CD8-positive, alpha-beta memory T cell (primary cell): ENCODE data around the gene ATOSA. TPM values are rescaled to one million over a fixed set of nuclear protein-coding genes. Genes with fewer than 3 reads are reported as not detected.

ENCODE experiments used
- CTCF ChIA-PET: fragments of 350-600 bp; sonication (Branson Sonifier 250); formaldehyde crosslinking; loops from one replicate; lab custom pipeline; 2021; ENCODE audit warnings: antibody characterized with exemption; lab: Charles Lee
- POLR2A ChIA-PET: fragments of 350-600 bp; sonication (Branson Sonifier 250); formaldehyde crosslinking; loops from one replicate; lab custom pipeline; 2021; ENCODE audit warnings: antibody characterized with exemption; lab: Charles Lee
- DNase-seq, 5 donors: peaks; one replicate each; pipeline versions ENCODE4 v3.0.0 to v3.0.0-alpha.2; 2020 to 2022; ENCODE audit warnings: mixed read lengths in 1 of 5
- H3K27ac ChIP-seq: one replicate; pipeline ENCODE4 v1.7.0; 2013; ENCODE audit warnings: low read depth, mild to moderate bottlenecking, low read length, moderate library complexity
- H3K27me3 ChIP-seq: 2 replicates; pipeline ENCODE4 v1.7.0; 2013; ENCODE audit warnings: low read length, mild to moderate bottlenecking; ENCODE audit not compliant: insufficient read depth, poor library complexity, severe bottlenecking
- H3K36me3 ChIP-seq: 2 replicates; pipeline ENCODE4 v1.7.0; 2013; ENCODE audit warnings: mild to moderate bottlenecking, low read length, moderate library complexity; ENCODE audit not compliant: insufficient read depth
- H3K4me1 ChIP-seq: 2 replicates; pipeline ENCODE4 v1.7.0; 2013; ENCODE audit warnings: mild to moderate bottlenecking, low read length, moderate library complexity; ENCODE audit not compliant: insufficient read depth
- H3K4me3 ChIP-seq: 2 replicates; pipeline ENCODE4 v1.7.0; 2013; ENCODE audit warnings: mild to moderate bottlenecking, low read length
- H3K9me3 ChIP-seq: 2 replicates; pipeline ENCODE4 v1.7.0; 2013; ENCODE audit warnings: mild to moderate bottlenecking, low read length
- H3K27ac Mint-ChIP-seq, 8 donors: one replicate each; pipeline ENCODE4 v1.8.0; 2020 to 2021; ENCODE audit warnings: mixed read lengths in 8 of 8, mild to moderate bottlenecking in 6 of 8, inconsistent platforms in 3 of 8, moderate library complexity in 3 of 8
- H3K27me3 Mint-ChIP-seq, 2 donors: one replicate each; pipeline ENCODE4 v1.8.0; 2020 to 2021; ENCODE audit warnings: mixed read lengths in 2 of 2, mild to moderate bottlenecking in 1 of 2, moderate library complexity in 1 of 2
- H3K36me3 Mint-ChIP-seq, 3 donors: one replicate each; pipeline ENCODE4 v1.8.0; 2020 to 2021; ENCODE audit warnings: mixed read lengths in 3 of 3, inconsistent platforms in 1 of 3, mild to moderate bottlenecking in 1 of 3
- H3K4me1 Mint-ChIP-seq, 3 donors: one replicate each; pipeline ENCODE4 v1.8.0; 2020 to 2021; ENCODE audit warnings: mixed read lengths in 3 of 3, inconsistent platforms in 1 of 3, mild to moderate bottlenecking in 1 of 3
- H3K4me3 Mint-ChIP-seq, 7 donors: one replicate each; pipeline ENCODE4 v1.8.0; 2020 to 2021; ENCODE audit warnings: mixed read lengths in 7 of 7, mild to moderate bottlenecking in 6 of 7, moderate library complexity in 4 of 7, inconsistent platforms in 2 of 7
- H3K9me3 Mint-ChIP-seq, 5 donors: one replicate each; pipeline ENCODE4 v1.8.0; 2020 to 2022; ENCODE audit warnings: mixed read lengths in 5 of 5, mild to moderate bottlenecking in 3 of 5, moderate library complexity in 2 of 5, inconsistent platforms in 1 of 5
- polyA plus RNA-seq: library from polyadenylated mRNA; unstranded; fragments of 300-500 nt; fragmentation: Illumina TruSeq; gene quantifications from one replicate; pipeline ENCODE4 v1.2.3, GENCODE V29; 2021
- total RNA-seq, 2 experiments: library from RNA; stranded (reverse); gene quantifications; one replicate each; pipeline ENCODE4 v1.2.3, GENCODE V29; 2021

ATOSA gene
- total and polyA plus RNA-seq, 3 experiments from 2014 or later = 16.4 to 17.2 (median 17.1) TPM

- Histone ChIP-seq H3K4me3 (no peak overlapping the region), H3K27ac (no peak overlapping the region), H3K4me1 (no peaks in the 10 kb centered on the region), H3K27me3 (no peaks in the 10 kb centered on the region), H3K36me3 (no peaks in the 10 kb centered on the region), H3K9me3 (no peaks in the 10 kb centered on the region)
- no peak overlapping the region for H3K27ac Mint-ChIP-seq
- DNase-seq = no peak
- no peak overlapping the region for H3K4me3 Mint-ChIP-seq
- no peaks in the 10 kb centered on the region for H3K4me1 Mint-ChIP-seq
- peaks cover 0 to 3% of the 10 kb centered on the region in 2 donors for H3K27me3 Mint-ChIP-seq
- H3K36me3 Mint-ChIP-seq = no peaks in the 10 kb centered on the region
- ChIA-PET POLR2A (no interaction called here), CTCF (no interaction called here)
- no peaks in the 10 kb centered on the region for H3K9me3 Mint-ChIP-seq
Measured at GRCh38 chr15:52715411-52715810, 36.2 kb upstream of the ATOSA start.

- POLR2A ChIA-PET = no interaction called here
- H3K9me3 ChIP-seq = no peaks in the 10 kb centered on the region
- H3K9me3 Mint-ChIP-seq = no peaks in the 10 kb centered on the region
- no peak overlapping the region for H3K27ac Mint-ChIP-seq
- H3K36me3 Mint-ChIP-seq = no peaks in the 10 kb centered on the region
- H3K27ac ChIP-seq = no peak overlapping the region
- no peaks in the 10 kb centered on the region for H3K4me1 ChIP-seq
- no peaks in the 10 kb centered on the region for H3K27me3 ChIP-seq
- no peak for DNase-seq
- no peak overlapping the region for H3K4me3 Mint-ChIP-seq
- H3K36me3 ChIP-seq = no peaks in the 10 kb centered on the region
- H3K4me3 ChIP-seq = no peak overlapping the region
- CTCF ChIA-PET = no interaction called here
- peaks cover 0 to 3% of the 10 kb centered on the region in 2 donors for H3K27me3 Mint-ChIP-seq
- H3K4me1 Mint-ChIP-seq = no peaks in the 10 kb centered on the region
Measured at GRCh38 chr15:52714968-52715367, 35.8 kb upstream of the ATOSA start.

GRCh38 chr15:52710708-52711389 lies 31.7 kb upstream of the ATOSA start:
- no peak overlapping the region for H3K27ac ChIP-seq

GRCh38 chr15:52710050-52710707 lies 31.0 kb upstream of the ATOSA start:
- Histone ChIP-seq H3K9me3 (no peaks in the 10 kb centered on the region), H3K27ac (no peak overlapping the region), H3K27me3 (no peaks in the 10 kb centered on the region), H3K36me3 (no peaks in the 10 kb centered on the region), H3K4me3 (no peak overlapping the region), H3K4me1 (no peaks in the 10 kb centered on the region)
- Mint-ChIP-seq H3K27me3 (peaks cover 0 to 2% of the 10 kb centered on the region in 2 donors), H3K9me3 (no peaks in the 10 kb centered on the region), H3K27ac (no peak overlapping the region), H3K4me1 (no peaks in the 10 kb centered on the region), H3K4me3 (no peak overlapping the region), H3K36me3 (no peaks in the 10 kb centered on the region)
- ChIA-PET CTCF (interaction anchor here (1.3 kb wide), 1 partner anchor 10 kb away, joined by 3 read pairs; no protein-coding TSS in a partner anchor), POLR2A (no interaction called here)
- DNase-seq = no peak

More at GRCh38 chr15:52710708-52711389, 31.7 kb upstream of the ATOSA start:
- Histone ChIP-seq H3K36me3 (no peaks in the 10 kb centered on the region), H3K27me3 (no peaks in the 10 kb centered on the region), H3K4me1 (no peaks in the 10 kb centered on the region), H3K4me3 (no peak overlapping the region), H3K9me3 (no peaks in the 10 kb centered on the region)
- Mint-ChIP-seq H3K4me3 (no peak overlapping the region), H3K9me3 (no peaks in the 10 kb centered on the region), H3K4me1 (no peaks in the 10 kb centered on the region), H3K27ac (peak overlapping the region in 1 of 8 donors; percentile 36), H3K36me3 (no peaks in the 10 kb centered on the region), H3K27me3 (peaks cover 0 to 3% of the 10 kb centered on the region in 2 donors)
- ChIA-PET POLR2A (no interaction called here), CTCF (interaction anchor here (1.3 kb wide), 1 partner anchor 11 kb away, joined by 3 read pairs; no protein-coding TSS in a partner anchor)
- no peak for DNase-seq

- ChIA-PET POLR2A (interaction anchor here (1.4 kb wide), 1 partner anchor 9 kb away, joined by 3 read pairs; no protein-coding TSS in a partner anchor), CTCF (no interaction called here)
- DNase-seq = no peak
- Histone ChIP-seq H3K27ac (no peak overlapping the region), H3K27me3 (no peaks in the 10 kb centered on the region), H3K4me3 (no peak overlapping the region), H3K36me3 (no peaks in the 10 kb centered on the region), H3K4me1 (no peaks in the 10 kb centered on the region), H3K9me3 (no peaks in the 10 kb centered on the region)
- Mint-ChIP-seq H3K9me3 (no peaks in the 10 kb centered on the region), H3K4me3 (no peak overlapping the region), H3K27ac (peak overlapping the region in 1 of 8 donors; percentile 61), H3K27me3 (no peaks in the 10 kb centered on the region), H3K36me3 (no peaks in the 10 kb centered on the region), H3K4me1 (no peaks in the 10 kb centered on the region)
Measured at GRCh38 chr15:52709187-52709981, 30.2 kb upstream of the ATOSA start.

- no peak overlapping the region for H3K4me3 Mint-ChIP-seq
- Histone ChIP-seq H3K36me3 (no peaks in the 10 kb centered on the region), H3K27ac (no peak overlapping the region), H3K27me3 (no peaks in the 10 kb centered on the region), H3K4me1 (no peaks in the 10 kb centered on the region), H3K9me3 (no peaks in the 10 kb centered on the region), H3K4me3 (no peak overlapping the region)
- no peak overlapping the region for H3K27ac Mint-ChIP-seq
- no peak for DNase-seq
- ChIA-PET CTCF (no interaction called here), POLR2A (no interaction called here)
- H3K27me3 Mint-ChIP-seq = peaks cover 4 to 7% of the 10 kb centered on the region in 2 donors
- H3K36me3 Mint-ChIP-seq = no peaks in the 10 kb centered on the region
- no peaks in the 10 kb centered on the region for H3K4me1 Mint-ChIP-seq
- H3K9me3 Mint-ChIP-seq = no peaks in the 10 kb centered on the region
Measured at GRCh38 chr15:52706091-52706490, 26.9 kb upstream of the ATOSA start.

- CTCF ChIA-PET = no interaction called here
Measured at GRCh38 chr15:52702390-52702789, 23.2 kb upstream of the ATOSA start.

GRCh38 chr15:52699457-52699856 lies 20.3 kb upstream of the ATOSA start:
- peak overlapping the region in 1 of 8 donors; percentile 47 for H3K27ac Mint-ChIP-seq
- DNase-seq = no peak
- H3K9me3 Mint-ChIP-seq = no peaks in the 10 kb centered on the region
- Histone ChIP-seq H3K27me3 (no peaks in the 10 kb centered on the region), H3K9me3 (no peaks in the 10 kb centered on the region), H3K4me3 (no peak overlapping the region), H3K27ac (no peak overlapping the region), H3K36me3 (no peaks in the 10 kb centered on the region), H3K4me1 (no peaks in the 10 kb centered on the region)
- peaks cover 4 to 12% of the 10 kb centered on the region in 2 donors for H3K27me3 Mint-ChIP-seq
- POLR2A ChIA-PET = no interaction called here
- CTCF ChIA-PET = no interaction called here
- H3K4me3 Mint-ChIP-seq = no peak overlapping the region
- no peaks in the 10 kb centered on the region for H3K4me1 Mint-ChIP-seq
- no peaks in the 10 kb centered on the region for H3K36me3 Mint-ChIP-seq

More at GRCh38 chr15:52702390-52702789, 23.2 kb upstream of the ATOSA start:
- H3K4me3 Mint-ChIP-seq = no peak overlapping the region
- Histone ChIP-seq H3K4me1 (no peaks in the 10 kb centered on the region), H3K27me3 (no peaks in the 10 kb centered on the region), H3K36me3 (no peaks in the 10 kb centered on the region), H3K9me3 (no peaks in the 10 kb centered on the region), H3K27ac (no peak overlapping the region), H3K4me3 (no peak overlapping the region)
- DNase-seq = no peak
- H3K36me3 Mint-ChIP-seq = no peaks in the 10 kb centered on the region
- no peaks in the 10 kb centered on the region for H3K9me3 Mint-ChIP-seq
- peaks cover 4 to 7% of the 10 kb centered on the region in 2 donors for H3K27me3 Mint-ChIP-seq
- POLR2A ChIA-PET = no interaction called here
- no peaks in the 10 kb centered on the region for H3K4me1 Mint-ChIP-seq
- no peak overlapping the region for H3K27ac Mint-ChIP-seq
